KOPT-K1 (cell line): ENCODE measurements around the gene LRFN4.

Experiments used
- H3K27ac ChIP-seq: fragments of 200-600 bp; sonication (generic); 2 replicates; pipeline ENCODE4 v1.5.1; 2016; ENCODE audit warnings: antibody characterized with exemption, mild to moderate bottlenecking, low read depth, low read length; ENCODE audit not compliant: poor library complexity, severe bottlenecking
- H3K36me3 ChIP-seq: fragments of 200-600 bp; sonication (generic); 2 replicates; pipeline ENCODE4 v1.5.1; 2017; ENCODE audit warnings: antibody characterized with exemption, mild to moderate bottlenecking, low read length, moderate library complexity; ENCODE audit not compliant: insufficient read depth
- H3K9me3 ChIP-seq: fragments of 200-600 bp; sonication (generic); 2 replicates; pipeline ENCODE4 v1.5.1; 2017; ENCODE audit warnings: antibody characterized with exemption, low read length, mild to moderate bottlenecking; ENCODE audit not compliant: insufficient read depth, poor library complexity, severe bottlenecking

LRFN4 gene

DNA sequence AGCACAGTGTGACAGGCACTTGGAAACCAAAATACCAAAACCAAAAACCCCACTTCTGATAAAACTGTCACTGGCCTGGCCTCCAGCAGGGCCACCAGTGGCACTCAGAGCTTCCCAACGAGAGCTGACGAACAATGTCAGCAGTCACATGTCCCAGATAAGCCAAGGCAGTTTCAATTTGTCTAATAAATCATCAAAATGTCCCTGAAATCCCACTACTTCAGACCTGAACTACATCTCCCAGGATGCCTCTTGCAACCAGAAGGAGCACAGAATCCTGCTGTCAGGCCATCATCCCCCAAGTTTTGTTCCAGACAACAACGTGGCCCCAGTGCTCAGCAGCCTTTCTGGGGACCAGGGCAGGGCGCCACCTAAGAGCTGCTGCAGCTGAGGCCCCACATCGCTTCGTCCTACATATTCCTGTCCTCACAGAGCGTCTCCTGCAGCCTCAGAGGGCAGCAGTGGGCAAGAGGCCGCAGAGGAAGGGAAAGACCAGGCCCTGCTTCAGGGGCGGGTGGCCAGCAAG is 25.1 kb downstream of the LRFN4 start:
- H3K9me3 ChIP-seq: no peaks in the 10 kb centered on the region
- H3K27ac ChIP-seq: peak overlapping the region; percentile 80
- no peaks in the 10 kb centered on the region for H3K36me3 ChIP-seq

DNA sequence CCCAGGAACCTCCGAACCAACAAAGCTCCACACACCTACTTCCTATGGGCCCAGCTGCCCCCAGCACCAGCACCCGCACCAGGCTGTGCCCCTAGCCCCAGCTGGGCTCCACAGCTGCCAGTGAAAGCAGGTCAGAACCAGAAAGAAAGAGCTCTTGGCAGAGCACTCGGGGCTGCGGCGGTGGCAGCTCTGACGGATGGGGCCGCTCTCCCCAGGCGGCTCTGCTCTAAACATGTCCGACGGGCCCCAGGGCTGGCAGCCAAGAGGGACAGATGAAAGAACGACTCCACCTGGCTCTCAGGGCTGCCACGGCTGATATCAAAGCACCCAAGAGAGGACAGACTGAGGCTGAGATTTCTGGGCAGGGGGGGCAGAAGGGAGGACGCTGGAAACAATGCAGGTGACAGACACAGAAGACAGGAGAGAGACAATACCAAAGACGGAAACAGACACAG is 25.7 kb downstream of the LRFN4 start:
- H3K36me3 ChIP-seq: no peaks in the 10 kb centered on the region
- H3K9me3 ChIP-seq: no peaks in the 10 kb centered on the region
- peak overlapping the region; percentile 80 for H3K27ac ChIP-seq

DNA sequence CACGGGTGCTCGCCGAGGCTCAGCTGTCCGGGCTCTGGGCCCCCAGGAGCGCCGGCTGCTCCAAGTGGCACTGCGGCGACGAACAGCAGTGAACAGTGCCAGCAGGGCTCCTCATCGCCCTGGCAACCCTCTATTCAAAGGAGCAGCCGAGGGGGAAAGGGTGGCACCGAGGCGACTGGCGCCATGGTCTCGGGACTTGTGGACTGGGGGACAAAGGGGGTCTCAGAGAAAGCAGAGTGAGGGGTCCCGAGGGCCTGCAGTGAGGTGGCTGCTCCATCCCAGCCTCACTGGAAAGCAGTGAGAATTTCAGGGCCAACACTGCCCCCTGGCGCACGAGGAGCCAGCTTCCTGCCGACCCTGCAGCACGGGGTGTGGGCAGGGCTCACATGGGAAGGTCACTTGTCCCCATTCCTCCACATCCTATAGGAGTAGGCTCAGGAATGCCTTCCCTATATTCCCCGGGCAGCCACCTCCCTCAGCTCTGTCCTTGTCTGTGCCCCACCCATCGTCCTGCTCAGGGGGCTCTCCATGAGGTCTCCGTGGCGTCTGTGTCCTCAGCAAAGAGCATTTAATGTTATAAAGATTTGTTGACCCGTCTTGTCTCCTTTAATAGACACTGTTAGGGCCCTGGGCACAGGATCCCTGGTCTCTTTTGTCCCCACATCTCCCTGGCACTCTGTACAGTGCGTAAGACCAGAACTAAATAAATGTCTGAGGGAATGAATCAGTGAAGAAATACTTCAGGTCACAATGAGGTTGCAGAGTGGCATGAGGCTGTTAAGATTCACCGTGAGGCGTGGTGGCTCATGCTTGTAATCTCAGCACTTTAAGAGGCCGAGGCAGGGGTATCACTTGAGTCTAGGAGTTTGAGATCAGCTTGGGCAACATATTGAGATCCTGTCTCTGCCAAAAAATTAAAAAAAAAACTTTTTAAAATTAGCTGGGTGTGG is 26.4 kb downstream of the LRFN4 start:
- Histone ChIP-seq H3K27ac (no peak overlapping the region), H3K9me3 (no peaks in the 10 kb centered on the region), H3K36me3 (no peaks in the 10 kb centered on the region)

DNA sequence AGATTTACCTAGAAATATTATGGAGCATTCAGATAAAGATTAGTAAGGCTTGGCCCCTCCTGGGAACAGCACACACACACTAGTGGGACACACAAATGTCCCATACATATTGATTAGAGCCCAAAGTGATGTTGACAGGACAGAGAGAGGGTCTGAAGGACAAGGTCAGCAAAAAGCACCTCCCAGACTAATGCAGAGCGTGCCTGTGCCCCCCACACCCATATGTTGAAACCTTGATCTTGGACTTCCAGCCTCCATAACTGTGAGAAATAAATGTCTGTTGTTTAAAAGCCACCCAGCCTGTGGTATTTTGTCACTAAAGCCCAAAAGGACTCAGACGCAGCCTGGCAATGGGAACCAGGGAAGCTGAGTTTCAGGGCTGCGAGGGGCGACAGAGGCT is 27.6 kb downstream of the LRFN4 start:
- H3K9me3 ChIP-seq: no peaks in the 10 kb centered on the region
- H3K36me3 ChIP-seq: no peaks in the 10 kb centered on the region
- no peak overlapping the region for H3K27ac ChIP-seq

DNA sequence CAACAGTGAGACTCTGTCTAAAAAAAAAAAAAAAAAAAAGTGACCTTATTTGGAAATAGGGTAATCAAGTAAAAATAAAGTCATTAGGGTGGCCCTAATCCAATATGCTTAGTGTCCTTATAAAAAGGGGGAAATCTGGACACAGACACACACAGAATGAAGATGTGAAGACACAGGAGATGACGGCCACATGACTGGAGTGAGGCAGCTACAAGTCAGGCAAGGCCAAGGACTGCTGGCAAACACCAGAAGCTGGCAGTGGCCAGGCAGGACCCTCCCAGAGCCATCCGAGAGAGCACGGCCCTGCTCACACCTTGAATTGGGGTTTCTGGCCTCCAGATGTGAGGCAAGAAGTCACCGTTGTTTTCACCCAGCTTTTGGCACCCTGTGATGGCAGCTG is 28.6 kb downstream of the LRFN4 start:
- Histone ChIP-seq H3K9me3 (no peaks in the 10 kb centered on the region), H3K27ac (no peak overlapping the region), H3K36me3 (no peaks in the 10 kb centered on the region)

DNA sequence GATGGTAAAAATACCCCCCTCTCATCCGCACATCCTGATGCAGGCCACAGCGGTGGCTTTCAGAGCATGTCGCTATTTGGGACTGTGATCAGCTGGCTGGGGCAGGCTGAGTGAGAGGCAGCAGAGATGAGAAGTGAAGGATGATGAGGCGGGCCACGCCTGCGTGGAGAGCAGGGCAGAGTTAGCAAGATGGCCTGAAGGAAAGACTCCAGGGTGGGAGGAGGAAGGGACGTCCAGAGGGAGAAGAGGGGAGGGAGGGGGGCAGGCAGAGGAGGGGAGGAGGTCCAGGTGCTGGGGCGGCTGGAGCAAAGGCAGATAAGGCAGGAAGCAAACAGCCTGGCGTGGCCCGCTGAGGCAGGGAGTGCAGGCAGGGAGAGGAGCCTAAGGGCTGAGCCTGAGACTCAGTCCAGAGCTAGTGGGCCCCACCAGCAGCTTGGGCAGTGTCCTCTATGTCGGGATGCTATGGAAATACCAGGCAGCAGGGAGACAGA is 29.1 kb downstream of the LRFN4 start:
- Histone ChIP-seq H3K9me3 (no peaks in the 10 kb centered on the region), H3K27ac (no peak overlapping the region), H3K36me3 (no peaks in the 10 kb centered on the region)

DNA sequence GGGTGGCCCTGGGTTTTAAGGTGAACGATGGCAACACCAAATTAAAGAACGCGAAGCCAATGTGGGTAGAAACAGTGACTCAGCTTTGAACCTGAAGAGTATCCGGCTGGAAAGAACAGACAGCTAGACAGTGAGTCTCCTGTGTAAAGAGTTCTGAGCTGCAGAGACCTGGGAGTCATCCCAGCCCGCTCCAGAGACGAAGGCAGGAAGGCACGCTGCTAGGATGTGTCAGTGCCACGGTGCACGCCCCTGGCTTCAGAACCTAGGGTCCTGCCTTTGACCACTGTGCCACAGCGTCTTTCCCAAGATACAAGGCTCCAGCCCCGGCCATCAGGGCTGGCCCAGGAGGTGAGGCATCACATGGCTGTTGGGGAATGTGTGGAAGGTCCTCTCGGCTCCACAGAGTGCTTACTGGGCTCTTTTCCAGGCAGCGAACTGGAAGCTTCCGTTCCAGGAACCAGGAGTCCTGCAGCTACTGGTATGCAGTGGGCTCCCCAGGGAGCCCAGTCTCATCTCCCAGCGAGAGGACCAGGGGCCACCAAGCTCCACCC is 29.9 kb downstream of the LRFN4 start:
- H3K9me3 ChIP-seq: no peaks in the 10 kb centered on the region
- H3K36me3 ChIP-seq: no peaks in the 10 kb centered on the region
- no peak overlapping the region for H3K27ac ChIP-seq

DNA sequence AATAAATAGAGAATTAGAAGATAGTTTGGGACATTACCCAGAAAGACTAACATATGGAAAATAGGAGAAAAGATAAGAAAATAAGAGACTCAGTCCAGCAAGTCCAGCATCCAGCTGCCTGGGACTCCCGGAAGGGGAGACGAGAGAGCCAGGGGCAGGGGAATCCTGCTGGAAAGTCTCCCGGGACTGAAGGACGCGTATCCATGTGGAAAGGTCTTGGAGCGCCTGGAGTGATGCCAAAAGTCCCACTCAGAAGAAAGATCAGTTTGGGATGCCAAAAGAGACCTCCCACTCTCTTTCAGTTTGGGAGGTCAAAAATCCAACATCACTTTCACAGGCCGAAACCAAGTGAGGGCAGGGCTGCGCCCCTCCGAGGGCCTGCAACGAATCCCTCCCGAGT is 30.7 kb downstream of the LRFN4 start:
- Histone ChIP-seq H3K27ac (no peak overlapping the region), H3K9me3 (no peaks in the 10 kb centered on the region), H3K36me3 (no peaks in the 10 kb centered on the region)

DNA sequence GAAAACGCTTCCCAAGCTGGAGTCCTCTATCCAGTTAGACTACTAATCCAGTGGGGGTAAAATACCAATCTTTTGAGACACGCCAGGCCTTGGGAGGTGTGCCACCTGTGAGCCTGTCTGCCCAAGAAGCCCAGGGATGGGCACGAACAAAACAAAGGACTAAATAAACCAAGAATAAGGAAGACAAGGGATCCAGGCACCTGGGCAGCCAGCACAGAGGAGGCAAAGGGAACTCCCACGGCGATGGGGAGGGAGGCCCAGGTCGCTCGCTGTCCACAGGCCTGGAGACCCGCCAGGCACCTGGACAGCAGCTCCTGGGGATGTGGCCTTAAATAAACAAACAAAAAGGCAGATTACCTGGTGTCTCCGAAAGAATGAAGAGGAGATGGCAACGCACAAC is 31.4 kb downstream of the LRFN4 start:
- no peak overlapping the region for H3K27ac ChIP-seq
- H3K36me3 ChIP-seq: no peaks in the 10 kb centered on the region
- no peaks in the 10 kb centered on the region for H3K9me3 ChIP-seq

DNA sequence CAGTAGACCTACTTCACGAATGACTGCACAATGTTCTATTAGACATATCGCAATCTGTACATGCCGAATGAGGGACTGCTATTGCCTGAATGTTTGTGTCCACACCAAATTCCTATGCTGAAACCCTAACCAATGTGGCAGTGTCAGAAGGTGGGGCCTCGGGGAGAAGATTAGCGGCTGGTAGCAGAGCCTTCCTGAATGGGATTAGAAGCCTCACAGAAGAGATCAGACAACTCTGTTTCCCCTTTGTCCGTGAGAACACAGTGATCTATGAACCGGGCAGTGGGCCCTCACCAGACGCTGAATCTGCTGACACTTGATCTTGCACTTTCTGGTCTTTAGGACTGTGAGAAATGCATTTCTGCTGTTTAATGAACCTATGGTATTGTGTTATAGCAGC is 33.1 kb downstream of the LRFN4 start:
- Histone ChIP-seq H3K27ac (no peak overlapping the region), H3K9me3 (no peaks in the 10 kb centered on the region), H3K36me3 (no peaks in the 10 kb centered on the region)

DNA sequence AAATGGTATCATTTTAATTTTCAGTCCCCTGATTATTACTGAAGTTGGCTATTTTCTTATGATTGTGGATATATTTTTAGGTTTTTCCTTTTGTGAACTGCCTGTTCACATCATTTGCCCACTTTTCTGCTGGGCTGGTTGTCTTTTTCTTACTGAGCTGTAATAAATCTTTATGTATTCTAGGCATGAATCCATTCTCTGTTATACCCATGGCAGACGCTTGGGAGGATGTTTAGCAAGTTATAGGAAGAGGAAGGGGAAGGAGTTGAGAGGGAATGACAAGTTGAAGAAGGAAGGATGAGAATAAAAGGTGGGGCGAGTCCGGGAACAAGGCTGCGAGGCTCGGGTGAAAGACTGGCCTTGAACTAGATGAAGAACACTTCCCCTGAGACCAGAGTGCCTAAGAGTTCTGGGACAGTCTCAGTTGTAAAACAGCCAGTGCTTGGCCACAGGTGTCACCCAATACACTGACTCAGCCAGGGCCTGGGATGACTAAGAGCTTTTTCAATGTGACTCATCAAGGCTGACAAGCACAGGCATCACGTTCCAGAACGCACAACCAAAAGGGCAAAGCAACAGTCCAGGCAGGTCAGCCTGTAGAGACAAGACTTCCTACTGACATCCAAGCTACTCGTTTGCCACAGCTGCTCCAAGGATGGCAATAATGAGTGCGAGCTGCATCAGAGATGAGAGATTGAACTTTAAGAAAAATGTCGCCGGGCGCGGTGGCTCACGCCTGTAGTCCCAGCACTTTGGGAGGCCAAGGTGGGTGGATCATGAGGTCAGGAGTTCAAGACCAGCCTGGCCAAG is 35.2 kb downstream of the LRFN4 start:
- Histone ChIP-seq H3K27ac (no peak overlapping the region), H3K36me3 (no peaks in the 10 kb centered on the region), H3K9me3 (no peaks in the 10 kb centered on the region)

DNA sequence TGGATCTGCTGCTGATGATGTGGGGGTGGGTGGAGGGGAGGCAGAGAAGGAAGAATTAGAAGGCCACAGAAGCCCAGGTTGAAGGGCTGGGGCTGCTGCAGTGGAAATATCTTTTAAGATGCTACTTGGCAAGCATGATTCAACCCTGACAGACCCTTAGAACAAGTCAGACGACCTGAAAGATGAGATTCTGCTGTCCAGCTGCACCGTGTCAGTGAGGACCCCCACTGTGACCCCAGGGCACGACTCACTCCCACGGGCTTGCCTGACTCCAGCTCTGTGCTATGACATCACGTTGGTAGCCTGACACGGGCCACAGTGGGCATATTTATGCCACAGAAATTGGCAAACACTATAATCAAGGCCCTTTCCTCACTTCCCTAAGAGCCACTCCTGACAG is 36.0 kb downstream of the LRFN4 start:
- Histone ChIP-seq H3K27ac (no peak overlapping the region), H3K36me3 (no peaks in the 10 kb centered on the region), H3K9me3 (no peaks in the 10 kb centered on the region)

DNA sequence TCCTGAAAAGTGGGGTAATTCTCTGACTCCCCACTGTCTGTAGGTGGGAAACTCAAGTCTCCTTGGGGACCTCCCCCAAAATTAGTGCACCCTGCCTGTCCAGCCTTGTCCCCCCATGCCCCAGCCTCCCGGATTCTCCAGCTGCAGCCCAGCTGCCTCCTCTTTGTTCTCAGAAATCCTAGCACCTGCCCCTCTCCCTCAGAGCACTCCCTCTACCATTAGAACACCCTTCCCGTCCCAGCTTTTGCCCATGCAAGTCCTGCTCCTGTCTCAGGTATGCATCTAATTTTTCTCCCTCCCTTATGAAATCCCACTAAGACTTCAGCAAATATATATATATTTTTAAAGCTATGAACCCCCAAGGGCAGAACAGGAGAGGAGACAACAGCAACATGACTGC is 37.3 kb downstream of the LRFN4 start:
- no peak overlapping the region for H3K27ac ChIP-seq
- H3K36me3 ChIP-seq: no peaks in the 10 kb centered on the region
- no peaks in the 10 kb centered on the region for H3K9me3 ChIP-seq

DNA sequence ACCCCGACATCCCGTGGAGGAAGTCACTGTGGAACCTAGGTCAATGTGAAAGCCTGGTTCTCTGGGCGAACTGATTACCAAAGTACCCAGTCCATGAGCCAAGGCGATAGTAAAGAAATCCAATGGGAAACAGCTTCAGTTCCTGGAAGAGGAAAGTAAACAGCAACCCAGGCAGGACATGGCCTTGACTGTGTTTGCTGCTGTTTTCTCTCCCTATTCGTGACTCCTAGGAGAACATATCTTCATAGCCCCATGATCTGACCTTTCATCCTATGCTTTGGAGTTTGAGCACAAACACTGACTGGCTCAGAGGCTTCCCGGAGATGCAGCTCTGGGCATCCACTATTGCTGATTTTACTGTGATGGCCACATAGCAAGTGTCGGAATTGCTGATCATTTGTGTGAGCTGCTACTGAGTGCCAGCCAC is 45.1 kb downstream of the LRFN4 start:
- Histone ChIP-seq H3K9me3 (no peaks in the 10 kb centered on the region), H3K36me3 (no peaks in the 10 kb centered on the region), H3K27ac (no peak overlapping the region)
